GM19238 (cell line): Measurements from ENCODE around the gene SHQ1.
"Not testable (repeated sequence)": the region's sequence is repeated elsewhere in the genome, so short reads cannot be mapped to it uniquely, and the experiment has no call there.

Experiments
- DNase-seq: peaks from one replicate; pipeline ENCODE4 v3.0.0; 2011; ENCODE audit warnings: low spot score; ENCODE audit not compliant: insufficient read length

The SHQ1 gene

DNA sequence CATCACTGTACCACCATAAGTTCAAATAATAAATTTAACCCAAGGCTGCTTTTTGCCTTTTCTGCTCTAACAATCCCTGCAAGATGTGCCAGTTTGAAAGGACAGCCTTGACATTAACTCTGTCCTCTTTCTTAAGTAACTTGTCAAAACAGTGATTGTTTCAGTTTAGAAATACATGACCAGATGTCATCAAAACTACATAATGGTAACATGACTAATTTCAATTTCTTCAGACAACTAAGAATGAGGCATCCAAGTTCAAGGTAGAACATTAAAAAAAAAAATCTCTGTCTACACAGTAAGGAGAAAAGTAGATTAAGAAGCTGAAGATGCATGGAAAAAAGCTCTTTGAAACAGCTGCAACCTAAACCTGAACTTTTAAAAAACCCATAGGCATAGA is 47.4 kb downstream of the SHQ1 start:
- no peak for DNase-seq

- no peak for DNase-seq
These were observed 49.6 kb downstream of the SHQ1 start for GRCh38 chr3:72798552-72799195.

- no peak for DNase-seq
These were observed 50.3 kb downstream of the SHQ1 start for GRCh38 chr3:72797773-72798543.

GRCh38 chr3:72794079-72794478 is 54.2 kb downstream of the SHQ1 start:
- DNase-seq: no peak

DNA sequence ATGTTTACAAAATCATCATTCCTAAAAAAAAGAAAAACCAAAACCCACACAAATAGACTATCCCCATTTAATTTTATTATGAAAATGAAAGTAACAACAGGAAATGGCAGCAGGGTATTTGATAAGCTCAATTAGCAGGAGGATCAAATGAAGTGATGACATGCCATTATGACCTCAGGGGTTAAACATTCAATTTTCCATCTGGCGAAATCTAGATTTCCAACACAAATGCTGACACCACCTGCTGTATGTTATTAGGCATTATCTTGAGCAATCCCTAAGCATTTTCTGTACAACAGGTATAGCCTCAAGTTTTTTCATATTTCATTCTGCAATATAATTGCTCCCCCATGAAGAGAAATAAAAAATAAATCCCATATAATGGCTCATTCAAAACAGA is 57.1 kb downstream of the SHQ1 start:
- DNase-seq: no peak

- DNase-seq: no peak
These were observed 58.5 kb downstream of the SHQ1 start for GRCh38 chr3:72789786-72790185.

- DNase-seq: not testable (repeated sequence)
These were observed 60.0 kb downstream of the SHQ1 start for GRCh38 chr3:72788232-72788631.

DNA sequence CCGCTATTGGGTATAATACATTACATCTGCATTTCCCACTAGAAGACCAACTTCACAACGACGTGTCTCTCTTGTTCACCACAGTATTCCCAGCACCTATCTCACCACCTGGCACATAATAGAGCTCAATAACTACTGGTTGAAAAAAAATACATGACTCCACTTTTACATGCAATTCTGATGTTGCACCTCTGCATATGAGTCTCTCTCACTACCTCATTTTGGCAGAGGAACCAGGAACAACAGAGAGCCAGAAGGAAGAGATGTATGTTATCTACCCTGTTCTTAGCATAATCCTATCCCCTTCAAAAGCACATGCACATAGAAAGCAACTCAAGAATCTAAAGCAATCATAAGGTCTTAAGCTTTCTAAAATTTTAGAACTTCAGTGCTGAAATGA is 61.6 kb downstream of the SHQ1 start:
- no peak for DNase-seq

GRCh38 chr3:72784226-72784625 is 64.0 kb downstream of the SHQ1 start:
- no peak for DNase-seq

GRCh38 chr3:72782521-72782920 is 65.7 kb downstream of the SHQ1 start:
- no peak for DNase-seq

DNA sequence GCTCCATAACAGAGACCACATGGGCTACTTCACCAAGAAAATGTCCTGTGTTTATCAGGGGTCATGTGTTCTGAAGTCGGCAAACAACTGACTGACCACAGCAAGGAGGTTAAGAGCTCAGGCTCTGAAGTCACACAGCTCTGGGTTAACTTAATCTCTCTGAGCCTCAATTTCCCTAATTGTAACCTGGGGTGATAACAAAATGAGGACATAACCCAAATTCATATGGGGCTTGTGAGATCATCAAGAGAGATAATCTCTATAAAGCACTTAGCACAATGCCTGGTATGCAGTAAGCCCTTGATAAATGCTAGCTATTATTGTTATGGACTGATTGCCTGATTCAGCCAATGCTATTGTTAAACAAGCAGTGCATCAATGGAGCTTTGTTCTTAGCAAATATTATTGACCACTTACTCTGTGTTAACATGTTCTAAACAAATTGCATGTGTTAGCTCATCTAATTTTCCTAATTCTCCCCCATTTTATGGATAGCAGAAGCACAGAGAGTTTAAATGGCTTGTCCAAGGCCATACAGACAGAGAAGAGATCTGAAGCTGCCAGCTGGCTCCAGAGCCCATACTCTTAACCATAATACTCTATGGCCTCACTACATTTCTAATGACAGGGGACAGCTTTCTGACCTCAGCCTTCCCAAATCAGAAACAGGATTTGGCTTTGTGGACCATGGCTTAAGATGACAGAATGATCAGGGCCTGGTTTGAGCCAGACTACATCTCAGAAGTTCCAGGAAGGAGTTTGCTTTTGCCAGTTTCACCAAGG is 78.3 kb downstream of the SHQ1 start:
- DNase-seq: no peak

DNA sequence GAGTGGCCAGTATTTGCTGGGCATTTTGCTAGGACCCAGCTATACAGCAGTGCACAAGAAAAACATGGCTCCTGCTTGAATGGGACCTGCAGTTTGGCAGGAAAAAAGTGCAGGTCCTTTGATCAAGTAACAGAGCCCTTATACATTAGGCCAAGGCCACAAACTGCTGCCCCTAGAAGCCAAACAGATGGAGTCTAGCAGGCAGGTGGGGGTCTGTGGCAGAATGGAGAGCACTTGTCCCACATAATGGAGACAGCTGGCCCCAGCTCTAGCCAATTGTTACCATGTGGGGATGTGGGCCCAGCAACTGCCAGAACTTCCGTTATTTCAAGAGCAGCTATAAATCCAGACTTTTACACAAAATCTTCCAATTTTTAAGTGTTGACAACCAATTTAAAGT is 79.3 kb downstream of the SHQ1 start:
- no peak for DNase-seq

- DNase-seq: no peak
These were observed 79.8 kb downstream of the SHQ1 start for GRCh38 chr3:72768481-72768880.

DNA sequence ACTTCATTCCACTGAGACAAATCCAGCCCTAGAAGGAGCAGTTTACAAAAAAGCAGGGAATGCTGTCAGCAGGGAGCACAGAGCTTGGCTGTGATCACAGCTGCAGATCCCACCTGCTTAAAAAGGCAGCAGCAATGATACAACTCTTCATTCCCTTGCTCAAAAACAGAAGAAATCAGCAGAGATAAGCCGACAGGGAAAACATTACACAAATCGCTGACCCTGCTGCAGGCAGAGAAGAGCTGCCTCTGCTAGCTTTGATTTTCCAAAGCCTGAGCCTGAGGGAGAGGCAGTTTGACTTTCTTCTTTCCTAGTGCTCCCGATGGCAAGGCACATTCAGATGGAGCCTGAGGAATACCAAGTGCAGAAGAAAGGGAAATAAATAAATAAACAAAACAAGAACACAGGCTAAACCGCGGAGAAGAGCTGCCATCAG is 80.2 kb downstream of the SHQ1 start:
- DNase-seq: no peak

DNA sequence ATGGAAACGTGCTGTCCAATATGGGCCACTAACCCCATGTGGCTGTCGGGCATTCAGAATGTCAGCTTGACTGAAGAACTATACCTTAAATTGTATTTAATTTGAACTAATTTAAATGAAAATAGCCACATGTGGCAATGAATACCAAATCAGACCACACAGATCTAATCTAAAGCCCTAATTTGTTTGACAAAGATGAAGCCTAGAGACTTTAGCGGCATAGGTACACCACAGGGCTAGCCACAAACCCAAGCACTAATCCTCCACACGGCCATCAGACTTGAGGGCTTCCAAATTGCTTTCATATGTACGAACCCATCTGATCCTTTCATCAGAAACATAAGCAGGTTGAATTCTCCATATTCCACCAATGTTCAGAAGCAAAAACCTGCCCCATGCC is 81.4 kb downstream of the SHQ1 start:
- DNase-seq: no peak

DNA sequence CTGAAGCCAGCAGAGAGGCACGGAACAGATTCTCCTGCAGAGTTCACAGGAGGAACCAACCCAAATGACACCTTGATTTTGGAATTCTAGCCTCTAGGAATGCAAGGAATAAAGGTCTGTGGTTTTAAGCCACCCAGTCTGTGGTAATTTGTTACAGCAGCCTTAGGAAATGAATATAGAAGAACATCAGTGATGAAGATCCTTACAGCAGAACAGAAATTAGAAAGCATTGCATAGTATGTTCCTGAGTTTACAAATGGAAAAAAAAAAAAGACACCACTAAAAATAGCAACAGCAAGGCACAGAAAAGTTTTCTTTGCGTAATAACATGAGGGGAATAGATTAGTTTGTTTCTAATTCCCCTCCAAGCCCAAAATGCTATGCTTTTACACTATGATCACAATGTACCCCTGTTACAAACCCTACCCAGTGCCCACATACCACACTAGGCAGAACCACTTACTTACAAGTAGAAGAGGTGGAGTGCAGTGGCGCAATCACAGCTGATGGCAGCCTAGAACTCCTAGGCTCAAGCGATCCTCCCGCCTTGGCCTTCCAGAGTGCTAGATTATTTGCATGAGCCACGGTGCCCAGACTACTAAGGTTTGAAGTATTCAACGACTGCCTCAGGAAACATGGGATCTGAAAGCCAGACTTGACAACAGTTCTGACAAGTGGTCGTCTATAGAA is 84.3 kb downstream of the SHQ1 start:
- DNase-seq: no peak

- no peak for DNase-seq
These were observed 86.8 kb downstream of the SHQ1 start for GRCh38 chr3:72761410-72761809.

GRCh38 chr3:72760225-72760624 is 88.0 kb downstream of the SHQ1 start:
- no peak for DNase-seq

DNA sequence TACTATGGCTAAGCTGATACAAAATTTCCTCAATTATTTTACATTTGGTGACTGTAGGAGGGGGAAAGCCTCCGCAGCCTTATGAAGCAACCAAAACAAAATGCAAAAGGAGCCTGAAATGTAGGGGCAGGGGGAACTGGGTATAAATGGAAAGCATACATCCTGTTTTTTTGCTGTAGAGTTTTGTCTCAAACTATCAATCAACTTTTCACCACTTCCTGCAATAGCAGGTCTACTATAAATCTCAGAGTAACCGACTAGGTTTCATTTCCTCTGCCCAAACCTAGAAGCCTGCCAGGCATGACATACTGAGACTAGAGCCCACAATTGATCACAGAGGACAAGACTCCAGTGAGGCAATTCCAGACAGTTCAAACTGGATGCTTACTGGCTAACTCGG is 91.3 kb downstream of the SHQ1 start:
- peak; percentile 46 for DNase-seq

DNA sequence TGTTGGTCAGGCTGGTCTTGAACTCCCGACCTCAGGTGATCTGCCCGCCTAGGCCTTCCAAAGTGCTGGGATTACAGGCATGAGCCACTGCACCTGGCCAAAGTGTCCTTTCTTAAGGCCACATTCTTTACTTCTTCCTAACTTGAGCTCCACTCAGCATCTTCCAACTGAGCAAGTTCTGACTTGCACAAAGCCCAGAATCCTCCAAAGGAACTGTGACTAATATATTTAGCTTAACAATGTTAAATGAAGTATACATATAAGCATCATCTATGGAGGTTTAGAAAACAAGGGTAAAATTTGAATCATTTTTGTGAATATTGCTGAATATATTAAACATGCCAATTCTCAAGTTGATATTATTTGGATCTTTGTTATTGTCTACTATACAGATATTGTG is 93.7 kb downstream of the SHQ1 start:
- DNase-seq: no peak

DNA sequence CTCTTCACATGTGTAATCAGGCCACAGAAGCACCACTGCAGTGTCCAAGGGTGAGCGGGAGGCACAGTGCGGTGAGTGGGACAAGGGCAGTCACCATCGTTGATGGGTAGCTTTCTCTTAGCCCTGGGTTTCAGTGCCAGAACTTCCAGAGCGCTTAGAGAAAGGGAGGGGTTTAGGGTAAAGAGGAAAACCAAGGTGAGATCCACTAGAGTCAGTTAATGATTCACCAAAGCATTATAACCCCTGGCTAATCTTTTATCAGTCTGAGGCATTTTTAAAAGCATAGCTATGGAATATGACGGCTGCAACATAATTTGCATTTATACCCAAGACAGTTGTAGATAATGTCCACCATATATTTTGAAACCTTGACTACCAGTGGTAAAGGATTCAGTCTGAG is 94.8 kb downstream of the SHQ1 start:
- DNase-seq: no peak
